DND-41 (cell line): Measurements from ENCODE around the gene WDR72.

Source experiments
- ATAC-seq: fragments of 200-7000 bp; cut with Tn5 transposase; 3 replicates; pipeline ENCODE4 v1.9.1; 2021; ENCODE audit warnings: low read depth; ENCODE audit not compliant: insufficient read depth
- DNase-seq: peaks from one replicate; pipeline ENCODE4 v3.0.0-alpha.2; 2020
- H2AFZ ChIP-seq: 2 replicates; pipeline ENCODE4 v1.6.0; 2012; ENCODE audit warnings: low read depth, low read length
- H3K27ac ChIP-seq: 2 replicates; pipeline ENCODE4 v1.5.1; 2012; ENCODE audit warnings: low read length, inconsistent platforms
- H3K27me3 ChIP-seq: fragments of 200-600 bp; sonication (generic); 2 replicates; pipeline ENCODE4 v1.6.0; 2012; ENCODE audit warnings: low read length, mild to moderate bottlenecking, inconsistent platforms; ENCODE audit not compliant: insufficient read depth, poor library complexity
- H3K36me3 ChIP-seq: 2 replicates; pipeline ENCODE4 v1.5.1; 2012; ENCODE audit warnings: low read length, inconsistent platforms; ENCODE audit not compliant: insufficient read depth
- H3K4me1 ChIP-seq: 2 replicates; pipeline ENCODE4 v1.5.1; 2012; ENCODE audit warnings: mild to moderate bottlenecking, low read length; ENCODE audit not compliant: insufficient read depth
- H3K4me2 ChIP-seq: 2 replicates; pipeline ENCODE4 v1.6.0; 2012; ENCODE audit warnings: mild to moderate bottlenecking, moderate library complexity, low read length, inconsistent platforms; ENCODE audit not compliant: insufficient read depth
- H3K4me3 ChIP-seq, 2 experiments: fragments of 200-600 bp in 1 of 2; shearing (Covaris generic) in 1 of 2; 2 replicates each; pipeline ENCODE4 v1.5.1; 2012 to 2016; ENCODE audit warnings: inconsistent platforms in 2 of 2, low read length in 2 of 2, mild to moderate bottlenecking in 2 of 2, low read depth in 1 of 2, moderate library complexity in 1 of 2
- H3K79me2 ChIP-seq: 2 replicates; pipeline ENCODE4 v1.6.0; 2012; ENCODE audit warnings: low read length, inconsistent platforms; ENCODE audit not compliant: insufficient read depth
- H3K9ac ChIP-seq: 2 replicates; pipeline ENCODE4 v1.6.0; 2012; ENCODE audit warnings: low read depth, mild to moderate bottlenecking, inconsistent platforms, low read length, moderate library complexity
- H3K9me3 ChIP-seq: 2 replicates; pipeline ENCODE4 v1.5.1; 2012; ENCODE audit warnings: low read length, moderate library complexity, mild to moderate bottlenecking, inconsistent platforms; ENCODE audit not compliant: insufficient read depth, severe bottlenecking
- H4K20me1 ChIP-seq: 2 replicates; pipeline ENCODE4 v1.6.0; 2012; ENCODE audit warnings: low read length; ENCODE audit not compliant: insufficient read depth
- CTCF ChIP-seq: IDR thresholded peaks from 2 replicates; pipeline ENCODE4 v1.5.1; 2012; ENCODE audit warnings: borderline replicate concordance, low read length, moderate library complexity, mild to moderate bottlenecking; ENCODE audit not compliant: poor library complexity, severe bottlenecking; ENCODE audit errors: extremely low read depth
- EZH2 ChIP-seq: IDR thresholded peaks from 3 replicates; pipeline ENCODE4 v1.6.1; 2012; ENCODE audit warnings: borderline replicate concordance, low read depth, mild to moderate bottlenecking, moderate library complexity, low read length, inconsistent platforms; ENCODE audit not compliant: severe bottlenecking

Gene WDR72

GRCh38 chr15:53739187-53739586 is 20.3 kb downstream of the WDR72 start:
- TF ChIP-seq EZH2 = no peak
- no peak for TF ChIP-seq CTCF
- H3K36me3 ChIP-seq = no peaks in the 10 kb centered on the region
- no peaks in the 10 kb centered on the region for H3K79me2 ChIP-seq
- H3K9me3 ChIP-seq = no peaks in the 10 kb centered on the region
- H3K4me1 ChIP-seq = no peaks in the 10 kb centered on the region
- H3K27me3 ChIP-seq = peaks cover 3% of the 10 kb centered on the region
- H3K9ac ChIP-seq = no peak overlapping the region
- H2AFZ ChIP-seq = no peak overlapping the region
- ATAC-seq (no peak), DNase-seq (no peak)
- no peak overlapping the region for H3K27ac ChIP-seq
- H3K4me2 ChIP-seq = no peak overlapping the region
- no peak overlapping the region for H3K4me3 ChIP-seq
- H4K20me1 ChIP-seq = no peaks in the 10 kb centered on the region

- no peaks in the 10 kb centered on the region for H3K36me3 ChIP-seq
- DNase-seq (no peak), ATAC-seq (no peak)
- H3K4me1 ChIP-seq = no peaks in the 10 kb centered on the region
- no peaks in the 10 kb centered on the region for H3K79me2 ChIP-seq
- no peaks in the 10 kb centered on the region for H3K9me3 ChIP-seq
- no peak overlapping the region for H3K4me3 ChIP-seq
- no peak overlapping the region for H3K4me2 ChIP-seq
- no peak overlapping the region for H3K9ac ChIP-seq
- TF ChIP-seq CTCF (no peak), EZH2 (no peak)
- H2AFZ ChIP-seq = no peak overlapping the region
- H3K27me3 ChIP-seq = no peaks in the 10 kb centered on the region
- no peak overlapping the region for H3K27ac ChIP-seq
- no peaks in the 10 kb centered on the region for H4K20me1 ChIP-seq
Observed at GRCh38 chr15:53721334-53722087, 38.0 kb downstream of the WDR72 start.

GRCh38 chr15:53716909-53717876 is 42.3 kb downstream of the WDR72 start:
- Histone ChIP-seq H3K36me3 (no peaks in the 10 kb centered on the region), H3K4me2 (no peak overlapping the region), H2AFZ (no peak overlapping the region), H3K9ac (no peak overlapping the region), H3K27me3 (no peaks in the 10 kb centered on the region), H3K4me1 (no peaks in the 10 kb centered on the region), H3K4me3 (no peak overlapping the region), H4K20me1 (no peaks in the 10 kb centered on the region), H3K9me3 (no peaks in the 10 kb centered on the region), H3K27ac (no peak overlapping the region), H3K79me2 (no peaks in the 10 kb centered on the region)
- ATAC-seq (no peak), DNase-seq (no peak)
- TF ChIP-seq CTCF (peak; percentile 38), EZH2 (no peak)
